ENCODE measurements around the gene FNBP1L.

DNA sequence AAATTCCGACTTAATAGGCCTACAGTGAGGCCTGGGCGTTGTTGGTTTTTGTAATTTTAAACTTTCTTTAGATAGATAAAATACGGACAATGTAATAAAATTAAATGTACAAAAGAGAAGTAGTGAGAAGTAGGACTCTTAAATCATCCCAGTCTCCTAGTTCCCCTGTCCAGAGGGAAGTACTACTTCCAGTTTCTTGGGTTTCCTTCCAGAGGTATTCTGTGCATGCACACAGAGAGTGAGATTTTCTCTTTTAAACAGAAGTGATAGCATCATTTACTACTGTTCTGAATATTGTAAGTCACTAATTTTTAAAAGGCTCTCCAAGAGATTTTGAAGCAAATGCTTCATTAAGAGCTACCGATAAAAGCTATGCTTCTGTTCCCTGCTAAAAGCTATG is 7.2 kb upstream of the FNBP1L start:
- TF ChIP-seq, protein P1, sequence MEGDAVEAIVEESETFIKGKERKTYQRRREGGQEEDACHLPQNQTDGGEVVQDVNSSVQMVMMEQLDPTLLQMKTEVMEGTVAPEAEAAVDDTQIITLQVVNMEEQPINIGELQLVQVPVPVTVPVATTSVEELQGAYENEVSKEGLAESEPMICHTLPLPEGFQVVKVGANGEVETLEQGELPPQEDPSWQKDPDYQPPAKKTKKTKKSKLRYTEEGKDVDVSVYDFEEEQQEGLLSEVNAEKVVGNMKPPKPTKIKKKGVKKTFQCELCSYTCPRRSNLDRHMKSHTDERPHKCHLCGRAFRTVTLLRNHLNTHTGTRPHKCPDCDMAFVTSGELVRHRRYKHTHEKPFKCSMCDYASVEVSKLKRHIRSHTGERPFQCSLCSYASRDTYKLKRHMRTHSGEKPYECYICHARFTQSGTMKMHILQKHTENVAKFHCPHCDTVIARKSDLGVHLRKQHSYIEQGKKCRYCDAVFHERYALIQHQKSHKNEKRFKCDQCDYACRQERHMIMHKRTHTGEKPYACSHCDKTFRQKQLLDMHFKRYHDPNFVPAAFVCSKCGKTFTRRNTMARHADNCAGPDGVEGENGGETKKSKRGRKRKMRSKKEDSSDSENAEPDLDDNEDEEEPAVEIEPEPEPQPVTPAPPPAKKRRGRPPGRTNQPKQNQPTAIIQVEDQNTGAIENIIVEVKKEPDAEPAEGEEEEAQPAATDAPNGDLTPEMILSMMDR (conservative IDR thresholded peaks at IDR 0.05), result no peak
- TF ChIP-seq ZFX (IDR thresholded peaks at IDR 0.05), result no peak

All from C4-2B (cell line).